ENCODE measurements around the gene IQCC. TPM values are rescaled to one million over a fixed set of nuclear protein-coding genes. Genes with fewer than 3 reads are reported as not detected.

The IQCC gene
- total RNA-seq, 2 experiments from 2014 or later = 4.2 to 4.4 TPM

- Mint-ChIP-seq H3K36me3 (ENCODE audit: low read depth) (peaks cover 67% of the 10 kb centered on the region), H3K27ac (no peak overlapping the region)
- POLR2A ChIA-PET = interaction anchor here (1.2 to 11.9 kb wide), 5 partner anchors 12 to 54 kb away, joined by 3 to 141 read pairs (median 5); partner anchors contain the start of genes IQCC and TXLNA
These were observed 10.5 kb upstream of the IQCC start for GRCh38 chr1:32194984-32195383.

DNA sequence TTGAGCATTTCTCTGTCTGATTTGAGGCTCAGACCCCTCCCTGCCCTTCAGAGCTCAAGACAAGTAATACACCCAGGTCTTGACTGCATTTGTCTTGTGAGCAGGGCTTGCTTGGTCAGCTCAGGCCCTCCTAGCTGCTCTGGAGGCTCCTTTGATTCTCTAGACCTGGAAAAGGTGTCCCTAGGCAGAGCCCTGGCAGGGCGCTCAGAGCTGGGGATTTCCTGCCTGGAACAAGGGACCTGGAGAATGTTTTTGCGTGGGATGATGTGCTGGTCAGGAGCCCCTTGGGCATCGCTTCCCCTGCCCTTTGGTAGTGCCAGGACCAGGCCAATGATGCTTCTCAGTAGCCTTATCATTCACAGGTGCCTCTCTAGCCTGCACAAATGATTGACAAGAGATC, 9.9 kb upstream of the IQCC start:
- DNase-seq (no peak), ATAC-seq (no peak)
- Mint-ChIP-seq H3K27ac (no peak overlapping the region), H3K36me3 (ENCODE audit: low read depth) (peaks cover 61% of the 10 kb centered on the region), H3K4me3 (no peak overlapping the region), H3K9me3 (no peaks in the 10 kb centered on the region), H3K27me3 (no peaks in the 10 kb centered on the region), H3K4me1 (ENCODE audit: low read depth) (peaks cover 66% of the 10 kb centered on the region)
- TF ChIP-seq CTCF (IDR thresholded peaks at IDR 0.05) = no peak
- intact Hi-C loops (cut with micrococcal nuclease) = no loop called here
- CTCF ChIA-PET = interaction anchor here (0.8 to 1.9 kb wide), 3 partner anchors 20 to 218 kb away, joined by 3 to 4 read pairs (median 3); no protein-coding TSS in a partner anchor
- POLR2A ChIA-PET = interaction anchor here (1.5 to 11.9 kb wide), 3 partner anchors 11 to 32 kb away, joined by 3 to 141 read pairs (median 35); partner anchors contain the start of genes IQCC and TXLNA

More at GRCh38 chr1:32194984-32195383, 10.5 kb upstream of the IQCC start:
- Mint-ChIP-seq H3K4me1 (ENCODE audit: low read depth) (peaks cover 62% of the 10 kb centered on the region), H3K9me3 (no peaks in the 10 kb centered on the region), H3K27me3 (no peaks in the 10 kb centered on the region), H3K4me3 (no peak overlapping the region)
- intact Hi-C loops (cut with micrococcal nuclease) = no loop called here
- no peak for DNase-seq
- no peak for ATAC-seq
- CTCF ChIA-PET = interaction anchor here (1.1 to 1.9 kb wide), 2 partner anchors 20 to 218 kb away, joined by 3 to 4 read pairs; no protein-coding TSS in a partner anchor
- no peak for TF ChIP-seq CTCF (IDR thresholded peaks at IDR 0.05)

GRCh38 chr1:32195972-32196823, 9.3 kb upstream of the IQCC start:
- TF ChIP-seq CTCF (IDR thresholded peaks at IDR 0.05) = no peak
- intact Hi-C loops (cut with micrococcal nuclease) = no loop called here
- Mint-ChIP-seq H3K4me3 (no peak overlapping the region), H3K4me1 (ENCODE audit: low read depth) (peaks cover 66% of the 10 kb centered on the region), H3K9me3 (no peaks in the 10 kb centered on the region), H3K36me3 (ENCODE audit: low read depth) (peaks cover 58% of the 10 kb centered on the region), H3K27me3 (no peaks in the 10 kb centered on the region), H3K27ac (no peak overlapping the region)
- ATAC-seq (no peak), DNase-seq (no peak)
- POLR2A ChIA-PET = interaction anchor here (0.7 to 11.9 kb wide), 7 partner anchors 9 to 193 kb away, joined by 3 to 141 read pairs (median 8); partner anchors contain the start of genes IQCC, LCK and TXLNA
- CTCF ChIA-PET = interaction anchor here (0.8 to 2.6 kb wide), 4 partner anchors 20 to 217 kb away, joined by 3 to 12 read pairs (median 4); no protein-coding TSS in a partner anchor

GRCh38 chr1:32197074-32197473, 8.4 kb upstream of the IQCC start:
- CTCF ChIA-PET = interaction anchor here (1.0 to 2.6 kb wide), 2 partner anchors 19 to 51 kb away, joined by 4 to 12 read pairs; no protein-coding TSS in a partner anchor
- H3K4me1 Mint-ChIP-seq (ENCODE audit: low read depth) = peaks cover 74% of the 10 kb centered on the region
- no peak overlapping the region for H3K27ac Mint-ChIP-seq
- DNase-seq = no peak
- no peak for ATAC-seq
- no peak overlapping the region for H3K4me3 Mint-ChIP-seq
- peaks cover 49% of the 10 kb centered on the region for H3K36me3 Mint-ChIP-seq (ENCODE audit: low read depth)
- POLR2A ChIA-PET = interaction anchor here (0.6 to 11.9 kb wide), 12 partner anchors 10 to 463 kb away, joined by 3 to 141 read pairs (median 4); partner anchors contain the start of genes IQCC, LCK and TXLNA
- H3K27me3 Mint-ChIP-seq = no peaks in the 10 kb centered on the region
- TF ChIP-seq CTCF (IDR thresholded peaks at IDR 0.05) = no peak
- intact Hi-C loops (cut with micrococcal nuclease) = no loop called here
- H3K9me3 Mint-ChIP-seq = no peaks in the 10 kb centered on the region
